Measurements from ENCODE around the gene PACS2. TPM values are rescaled to one million over a fixed set of nuclear protein-coding genes. Genes with fewer than 3 reads are reported as not detected.

PACS2 gene
- total RNA-seq, 1 experiment from 2014 or later = 72.5 TPM

DNA sequence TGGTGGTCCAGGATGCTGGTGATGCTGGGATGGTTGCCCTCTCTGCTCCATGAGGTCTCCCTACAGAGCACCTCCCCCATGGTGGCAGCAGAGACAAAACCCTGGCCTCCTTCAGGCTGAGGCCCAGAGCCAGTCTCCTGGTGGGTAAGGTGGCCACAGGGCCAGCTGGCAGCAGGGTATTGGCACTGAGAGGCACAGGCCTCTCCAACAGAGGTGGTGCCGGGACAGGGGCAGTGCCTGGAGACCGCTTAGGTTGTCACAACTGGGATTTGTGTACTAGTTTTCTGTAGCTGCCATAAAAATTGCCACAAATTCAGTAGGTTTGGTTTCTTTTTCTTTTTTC lies 99.0 kb downstream of the PACS2 start:
- no peak for DNase-seq
- Histone ChIP-seq H2BK120ac (ENCODE audit: low read depth, low read length, poor library complexity, severe bottlenecking) (no peak overlapping the region), H2AFZ (ENCODE audit: low read length) (no peak overlapping the region), H3K79me2 (ENCODE audit: insufficient read depth, low read length) (0 out of 2 replicates have a peak, but pooled peaks cover under 1% of the 10 kb centered on the region), H3K23ac (ENCODE audit: insufficient read length, low read depth, low read length) (no peak overlapping the region), H3K27me3 (ENCODE audit: insufficient read depth, low read length) (peaks cover 12% of the 10 kb centered on the region), H3K56ac (ENCODE audit: insufficient read length, low read depth, low read length) (no peak overlapping the region), H3K79me1 (ENCODE audit: insufficient read depth, low read depth, low read length, poor library complexity, severe bottlenecking) (no peaks in the 10 kb centered on the region), H3T11ph (ENCODE audit: low read length) (no peak overlapping the region), H3K18ac (ENCODE audit: insufficient read length, low read depth, low read length) (no peak overlapping the region), H4K5ac (ENCODE audit: insufficient read length, low read depth, low read length) (no peak overlapping the region), H3K4me2 (ENCODE audit: insufficient read depth, insufficient read length, low read length) (no peak overlapping the region), H2BK15ac (ENCODE audit: low read depth, low read length) (no peak overlapping the region), H4K91ac (ENCODE audit: insufficient read length, low read depth, low read length) (no peak overlapping the region), H3K4ac (ENCODE audit: low read depth, low read length) (no peak overlapping the region), H3K9me3 (ENCODE audit: control insufficient read depth, low read depth, low read length) (no peaks in the 10 kb centered on the region), H3K14ac (ENCODE audit: insufficient read depth, low read length) (no peak overlapping the region; the same call in 1 of the 2 replicates), H3K27ac (ENCODE audit: insufficient read length, low read depth, low read length) (no peak overlapping the region), H3K23me2 (ENCODE audit: insufficient read length, low read depth, low read length, poor library complexity, severe bottlenecking) (peaks cover 8% of the 10 kb centered on the region), H2BK12ac (ENCODE audit: insufficient read length, low read depth, low read length) (no peak overlapping the region), H2AK5ac (ENCODE audit: insufficient read length, low read length) (no peak overlapping the region), H2BK5ac (ENCODE audit: insufficient read length, low read length) (no peak overlapping the region), H4K8ac (replicated peaks; ENCODE audit: insufficient read length, low read depth, low read length) (no peak overlapping the region), H4K20me1 (ENCODE audit: control insufficient read depth, insufficient read depth, insufficient read length) (peaks cover 3% of the 10 kb centered on the region), H3K9ac (ENCODE audit: extremely low read depth, insufficient read length, low read length) (no peak overlapping the region), H3K4me1 (ENCODE audit: insufficient read depth, low read length) (no peaks in the 10 kb centered on the region), H2BK20ac (ENCODE audit: low read depth, low read length, poor library complexity, severe bottlenecking) (no peak overlapping the region)
- H3K36me3 Mint-ChIP-seq (ENCODE audit: insufficient read depth in 1 of 3, low read depth in 3 of 3) = peaks cover 5 to 14% (median 13%) of the 10 kb centered on the region in 3 experiments
- no CpG with 5 or more reads among the region's 2 CpGs for WGBS (ENCODE audit: extremely low coverage, insufficient read length, low lambda C conversion rate)
- H3K9me3 Mint-ChIP-seq = 0 out of 5 replicates have a peak, but pooled peaks cover 0 to 3% of the 10 kb centered on the region in 2 experiments
- peaks cover 76% of the 10 kb centered on the region for H3K27me3 Mint-ChIP-seq (ENCODE audit: low read depth)
- TF ChIP-seq, protein P1, sequence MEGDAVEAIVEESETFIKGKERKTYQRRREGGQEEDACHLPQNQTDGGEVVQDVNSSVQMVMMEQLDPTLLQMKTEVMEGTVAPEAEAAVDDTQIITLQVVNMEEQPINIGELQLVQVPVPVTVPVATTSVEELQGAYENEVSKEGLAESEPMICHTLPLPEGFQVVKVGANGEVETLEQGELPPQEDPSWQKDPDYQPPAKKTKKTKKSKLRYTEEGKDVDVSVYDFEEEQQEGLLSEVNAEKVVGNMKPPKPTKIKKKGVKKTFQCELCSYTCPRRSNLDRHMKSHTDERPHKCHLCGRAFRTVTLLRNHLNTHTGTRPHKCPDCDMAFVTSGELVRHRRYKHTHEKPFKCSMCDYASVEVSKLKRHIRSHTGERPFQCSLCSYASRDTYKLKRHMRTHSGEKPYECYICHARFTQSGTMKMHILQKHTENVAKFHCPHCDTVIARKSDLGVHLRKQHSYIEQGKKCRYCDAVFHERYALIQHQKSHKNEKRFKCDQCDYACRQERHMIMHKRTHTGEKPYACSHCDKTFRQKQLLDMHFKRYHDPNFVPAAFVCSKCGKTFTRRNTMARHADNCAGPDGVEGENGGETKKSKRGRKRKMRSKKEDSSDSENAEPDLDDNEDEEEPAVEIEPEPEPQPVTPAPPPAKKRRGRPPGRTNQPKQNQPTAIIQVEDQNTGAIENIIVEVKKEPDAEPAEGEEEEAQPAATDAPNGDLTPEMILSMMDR (conservative IDR thresholded peaks at IDR 0.05) = no peak
- peaks cover 8 to 28% of the 10 kb centered on the region in 2 experiments for H3K4me1 Mint-ChIP-seq
- peak overlapping the region in 1 of 2 experiments; percentile 55; a peak in 1 of 5 replicates for H3K4me3 Mint-ChIP-seq
- no peak overlapping the region for H3K27ac Mint-ChIP-seq
